OCI-LY7 (cell line): ENCODE data around the gene HES4. TPM values are rescaled to one million over a fixed set of nuclear protein-coding genes. Genes with fewer than 3 reads are reported as not detected.

ENCODE experiments used
- BruUV-seq: library from RNA; stranded (reverse); fragments of 400-500 nt; replicated peaks from 2 replicates; lab custom pipeline; 2021; lab: Mats Ljungman, UMichigan
- CTCF ChIA-PET: fragments of 300-600 bp; sonication (Branson Sonifier 250); formaldehyde crosslinking; loops from one replicate; lab custom pipeline; 2022; ENCODE audit warnings: antibody characterized with exemption; ENCODE audit not compliant: unreplicated experiment; lab: Charles Lee
- POLR2A ChIA-PET: fragments of 300-600 bp; sonication (Branson Sonifier 250); formaldehyde crosslinking; loops from one replicate; lab custom pipeline; 2022; ENCODE audit warnings: antibody characterized with exemption; lab: Charles Lee
- DNase-seq: peaks from one replicate; pipeline ENCODE4 v3.0.0-alpha.2; 2015; ENCODE audit warnings: low spot score
- H2AFZ ChIP-seq: fragments of 200-600 bp; sonication (generic), shearing (Covaris generic); 2 replicates; pipeline ENCODE4 v1.6.1; 2014; ENCODE audit warnings: mild to moderate bottlenecking, antibody characterized with exemption, low read length, moderate library complexity
- H3K27ac ChIP-seq: fragments of 200-600 bp; sonication (generic); 2 replicates; pipeline ENCODE4 v1.5.1; 2014; ENCODE audit warnings: mixed run types, low read depth, mild to moderate bottlenecking, moderate library complexity, low read length, inconsistent platforms; ENCODE audit not compliant: poor library complexity, severe bottlenecking
- H3K36me3 ChIP-seq: fragments of 200-600 bp; sonication (generic); 2 replicates; pipeline ENCODE4 v1.6.1; 2014; ENCODE audit warnings: mild to moderate bottlenecking, antibody characterized with exemption, low read length, moderate library complexity, mixed read lengths; ENCODE audit not compliant: insufficient read depth
- H3K4me1 ChIP-seq: fragments of 200-600 bp; sonication (generic); 2 replicates; pipeline ENCODE4 v1.5.1; 2014; ENCODE audit warnings: mild to moderate bottlenecking, low read length; ENCODE audit not compliant: insufficient read depth, poor library complexity, severe bottlenecking
- H3K4me2 ChIP-seq: fragments of 200-600 bp; sonication (generic); 2 replicates; pipeline ENCODE4 v1.6.1; 2014; ENCODE audit warnings: mild to moderate bottlenecking, low read length
- H3K4me3 ChIP-seq: fragments of 200-600 bp; sonication (generic); 2 replicates; pipeline ENCODE4 v1.5.1; 2014; ENCODE audit warnings: mild to moderate bottlenecking, low read depth, low read length; ENCODE audit not compliant: poor library complexity, severe bottlenecking
- H3K79me2 ChIP-seq: fragments of 200-600 bp; sonication (generic); 2 replicates; pipeline ENCODE4 v1.6.1; 2016; ENCODE audit warnings: low read depth, mild to moderate bottlenecking, low read length, moderate library complexity, mixed read lengths; ENCODE audit not compliant: insufficient read depth
- H3K9me2 ChIP-seq: fragments of 200-600 bp; sonication (generic); 2 replicates; pipeline ENCODE4 v1.6.1; 2016; ENCODE audit warnings: mild to moderate bottlenecking, low read length, mixed read lengths; ENCODE audit not compliant: insufficient read depth
- H3K9me3 ChIP-seq: fragments of 200-600 bp; sonication (generic); 2 replicates; pipeline ENCODE4 v1.6.1; 2014; ENCODE audit warnings: mild to moderate bottlenecking, mixed run types, low read length, mixed read lengths
- H4K20me1 ChIP-seq: fragments of 200-600 bp; sonication (generic); 2 replicates; pipeline ENCODE4 v1.6.1; 2014; ENCODE audit warnings: mild to moderate bottlenecking, antibody characterized with exemption, low read length, moderate library complexity, mixed read lengths; ENCODE audit not compliant: insufficient read depth
- CTCF ChIP-seq: fragments of 200-600 bp; sonication (generic); conservative IDR thresholded peaks from 2 replicates; pipeline ENCODE4 v1.5.1; 2014; ENCODE audit warnings: mild to moderate bottlenecking, antibody characterized with exemption, low read length, moderate library complexity, mixed read lengths
- EZH2phosphoT487 ChIP-seq: fragments of 200-600 bp; sonication (generic); IDR thresholded peaks from 2 replicates; pipeline ENCODE4 v1.6.1; 2018; ENCODE audit warnings: low read depth, borderline replicate concordance, mild to moderate bottlenecking, mixed run types, antibody characterized with exemption, low read length, moderate library complexity, mixed read lengths
- intact Hi-C: fragments of 100-400 bp; cut with micrococcal nuclease; formaldehyde crosslinking; loops from one replicate; pipeline ENCODE4 v1.10.0; 2022; ENCODE audit not compliant: unreplicated experiment
- total RNA-seq, 2 experiments: library from RNA; depleted of rRNA in 1 of 2; stranded (reverse); fragments of >200 nt in 1 of 2; shearing (Covaris generic) in 1 of 2; gene quantifications; 2 replicates each; pipeline ENCODE4 v1.2.3, GENCODE V29; 2014 to 2022

Gene HES4
- total RNA-seq, 2 experiments from 2014 or later, result not detected

GRCh38 chr1:974687-975328 lies 25.1 kb downstream of the HES4 start:
- CTCF ChIA-PET, result interaction anchor here (0.6 kb wide), 1 partner anchor 16 kb away, joined by 3 read pairs; the partner anchor contains the start of gene NOC2L
- H4K20me1 ChIP-seq, result no peaks in the 10 kb centered on the region; the same call in 1 of the 2 replicates
- no peaks in the 10 kb centered on the region for H3K79me2 ChIP-seq

GRCh38 chr1:974293-974640 lies 25.6 kb downstream of the HES4 start:
- ChIA-PET POLR2A (no interaction called here), CTCF (interaction anchor here (0.6 kb wide), 1 partner anchor 15 kb away, joined by 3 read pairs; the partner anchor contains the start of gene NOC2L)
- no peak overlapping the region for H3K27ac ChIP-seq
- DNase-seq, result no peak
- H4K20me1 ChIP-seq, result no peaks in the 10 kb centered on the region; the same call in 1 of the 2 replicates
- no peak for TF ChIP-seq CTCF
- no peak for TF ChIP-seq EZH2phosphoT487
- H2AFZ ChIP-seq, result no peak overlapping the region
- no peaks in the 10 kb centered on the region for H3K36me3 ChIP-seq
- no peaks in the 10 kb centered on the region for H3K79me2 ChIP-seq
- H3K9me3 ChIP-seq, result no peaks in the 10 kb centered on the region
- H3K4me3 ChIP-seq, result no peak overlapping the region
- no peaks in the 10 kb centered on the region for H3K9me2 ChIP-seq
- intact Hi-C loops, result no loop called here
- no peaks in the 10 kb centered on the region for H3K4me1 ChIP-seq
- H3K4me2 ChIP-seq, result no peak overlapping the region
- BruUV-seq, result no TSS peak

More at GRCh38 chr1:974687-975328, 25.1 kb downstream of the HES4 start:
- no TSS peak for BruUV-seq
- H3K4me1 ChIP-seq, result no peaks in the 10 kb centered on the region
- intact Hi-C loops, result no loop called here
- no peaks in the 10 kb centered on the region for H3K9me2 ChIP-seq
- POLR2A ChIA-PET, result no interaction called here
- H3K4me2 ChIP-seq, result no peak overlapping the region
- TF ChIP-seq EZH2phosphoT487 (no peak), CTCF (no peak)
- no peak for DNase-seq
- H3K36me3 ChIP-seq, result no peaks in the 10 kb centered on the region
- H3K27ac ChIP-seq, result no peak overlapping the region
- H3K9me3 ChIP-seq, result no peaks in the 10 kb centered on the region
- no peak overlapping the region for H2AFZ ChIP-seq
- H3K4me3 ChIP-seq, result no peak overlapping the region

- ChIA-PET CTCF (interaction anchor here (0.6 kb wide), 1 partner anchor 14 kb away, joined by 3 read pairs; the partner anchor contains the start of gene NOC2L), POLR2A (no interaction called here)
- Histone ChIP-seq H3K79me2 (no peaks in the 10 kb centered on the region), H3K4me2 (no peak overlapping the region), H3K9me3 (no peaks in the 10 kb centered on the region), H3K4me3 (no peak overlapping the region), H4K20me1 (no peaks in the 10 kb centered on the region; the same call in 1 of the 2 replicates), H3K27ac (no peak overlapping the region), H3K36me3 (no peaks in the 10 kb centered on the region), H2AFZ (no peak overlapping the region), H3K9me2 (no peaks in the 10 kb centered on the region), H3K4me1 (no peaks in the 10 kb centered on the region)
- no peak for DNase-seq
- no peak for TF ChIP-seq EZH2phosphoT487
- no peak for TF ChIP-seq CTCF
- no TSS peak for BruUV-seq
- intact Hi-C loops, result no loop called here
Measured at GRCh38 chr1:973459-974292, 26.2 kb downstream of the HES4 start.
